HepG2 (cell line): ENCODE measurements around the gene GDE1. TPM values are rescaled to one million over a fixed set of nuclear protein-coding genes. Genes with fewer than 3 reads are reported as not detected.
A peak's percentile ranks its signal among the peaks of the same experiment; 100 is the strongest.

Experiments
- BRD4 ChIP-seq: sonication (generic); formaldehyde crosslinking; IDR thresholded peaks from 2 replicates; pipeline ENCODE4 v1.4.0; 2020; ENCODE audit warnings: missing genetic modification reagents
- CHD2 ChIP-seq: IDR thresholded peaks from 2 replicates; pipeline ENCODE4 v1.6.1; 2011; ENCODE audit warnings: low read depth, low read length, improper control_type of control experiment
- LCORL ChIP-seq, 2 experiments: fragments of 450-650 bp in 1 of 2; sonication (generic) in 1 of 2; formaldehyde crosslinking in 1 of 2; IDR thresholded peaks; 2 replicates each; pipeline versions ENCODE4 v1.5.0 to v1.6.1; 2017 to 2020; ENCODE audit warnings: antibody characterized with exemption in 1 of 2, missing genetic modification reagents in 1 of 2
- MIXL1 ChIP-seq: IDR thresholded peaks from 2 replicates; pipeline ENCODE4 v1.6.1; 2016
- POGZ ChIP-seq: sonication (generic); formaldehyde crosslinking; IDR thresholded peaks from 2 replicates; pipeline ENCODE4 v1.4.0; 2020; ENCODE audit warnings: mild to moderate bottlenecking, missing genetic modification reagents
- SIX1 ChIP-seq: sonication (generic); formaldehyde crosslinking; IDR thresholded peaks from 2 replicates; pipeline ENCODE4 v1.4.0; 2020; ENCODE audit warnings: missing genetic modification reagents, borderline replicate concordance
- ZNF138 ChIP-seq: sonication (generic); formaldehyde crosslinking; IDR thresholded peaks from 2 replicates; pipeline ENCODE4 v1.5.0; 2020; ENCODE audit warnings: mild to moderate bottlenecking, low read depth, missing genetic modification reagents
- ZNF770 ChIP-seq: sonication (generic); formaldehyde crosslinking; IDR thresholded peaks from 2 replicates; pipeline ENCODE4 v1.5.0; 2020; ENCODE audit warnings: mild to moderate bottlenecking, missing genetic modification reagents
- ZSCAN29 ChIP-seq: sonication (generic); formaldehyde crosslinking; conservative IDR thresholded peaks from 2 replicates; pipeline ENCODE4 v1.4.0; 2020; ENCODE audit warnings: mild to moderate bottlenecking, missing genetic modification reagents
- polyA plus RNA-seq, 8 experiments: library from polyadenylated mRNA; depleted of rRNA in 3 of 8; stranded (reverse) in 7 of 8; unstranded in 1 of 8; fragments of >200 nt; fragmentation: Illumina TruSeq in 4 of 8; extraction: Trizol in 4 of 8; gene quantifications; 2 replicates each; pipeline versions ENCODE4 v1.2.1 to v1.2.3, GENCODE V29; 2011 to 2016; ENCODE audit warnings: low read depth in 4 of 8, missing spikeins in 1 of 8, mixed read lengths in 1 of 8; ENCODE audit not compliant: insufficient read depth in 1 of 8
- total RNA-seq, 5 experiments: library from RNA; depleted of rRNA; stranded (reverse); fragments of >200 nt; fragmentation: Illumina TruSeq; extraction: Trizol; gene quantifications; 2 replicates each; pipeline ENCODE4 v1.2.3, GENCODE V29; 2016; ENCODE audit warnings: low read depth in 1 of 5
- TF ChIP-seq, protein P1 (sequence below): sonication (generic); formaldehyde crosslinking; IDR thresholded peaks from 2 replicates; pipeline ENCODE4 v1.4.0; 2020; ENCODE audit warnings: missing genetic modification reagents, mild to moderate bottlenecking, borderline replicate concordance
- TF ChIP-seq, protein P2 (sequence below): sonication (generic); formaldehyde crosslinking; IDR thresholded peaks from 2 replicates; pipeline ENCODE4 v1.8.0; 2022; ENCODE audit warnings: missing genetic modification reagents, low read depth, mild to moderate bottlenecking, borderline replicate concordance
- TF ChIP-seq, protein P3 (sequence below): sonication (generic); formaldehyde crosslinking; IDR thresholded peaks from 2 replicates; pipeline ENCODE4 v1.4.0; 2020; ENCODE audit warnings: missing genetic modification reagents
- TF ChIP-seq, protein P4 (sequence below): sonication (generic); formaldehyde crosslinking; IDR thresholded peaks from 2 replicates; pipeline ENCODE4 v1.5.0; 2020; ENCODE audit warnings: mild to moderate bottlenecking, missing genetic modification reagents

Gene GDE1
- total and polyA plus RNA-seq, 2 of the 13 experiments (the other 11 are each of a cell fraction or from before 2014, with no cell fraction given): 35.9 to 59.0 TPM

GRCh38 chr16:19522760-19523159, 862 bp upstream of the GDE1 start (continued):
- TF ChIP-seq, protein P1, sequence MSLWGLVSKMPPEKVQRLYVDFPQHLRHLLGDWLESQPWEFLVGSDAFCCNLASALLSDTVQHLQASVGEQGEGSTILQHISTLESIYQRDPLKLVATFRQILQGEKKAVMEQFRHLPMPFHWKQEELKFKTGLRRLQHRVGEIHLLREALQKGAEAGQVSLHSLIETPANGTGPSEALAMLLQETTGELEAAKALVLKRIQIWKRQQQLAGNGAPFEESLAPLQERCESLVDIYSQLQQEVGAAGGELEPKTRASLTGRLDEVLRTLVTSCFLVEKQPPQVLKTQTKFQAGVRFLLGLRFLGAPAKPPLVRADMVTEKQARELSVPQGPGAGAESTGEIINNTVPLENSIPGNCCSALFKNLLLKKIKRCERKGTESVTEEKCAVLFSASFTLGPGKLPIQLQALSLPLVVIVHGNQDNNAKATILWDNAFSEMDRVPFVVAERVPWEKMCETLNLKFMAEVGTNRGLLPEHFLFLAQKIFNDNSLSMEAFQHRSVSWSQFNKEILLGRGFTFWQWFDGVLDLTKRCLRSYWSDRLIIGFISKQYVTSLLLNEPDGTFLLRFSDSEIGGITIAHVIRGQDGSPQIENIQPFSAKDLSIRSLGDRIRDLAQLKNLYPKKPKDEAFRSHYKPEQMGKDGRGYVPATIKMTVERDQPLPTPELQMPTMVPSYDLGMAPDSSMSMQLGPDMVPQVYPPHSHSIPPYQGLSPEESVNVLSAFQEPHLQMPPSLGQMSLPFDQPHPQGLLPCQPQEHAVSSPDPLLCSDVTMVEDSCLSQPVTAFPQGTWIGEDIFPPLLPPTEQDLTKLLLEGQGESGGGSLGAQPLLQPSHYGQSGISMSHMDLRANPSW (CRISPR knock-in tag): no peak
- no peak for TF ChIP-seq BRD4
- no peak for TF ChIP-seq CHD2
- TF ChIP-seq, protein P2, sequence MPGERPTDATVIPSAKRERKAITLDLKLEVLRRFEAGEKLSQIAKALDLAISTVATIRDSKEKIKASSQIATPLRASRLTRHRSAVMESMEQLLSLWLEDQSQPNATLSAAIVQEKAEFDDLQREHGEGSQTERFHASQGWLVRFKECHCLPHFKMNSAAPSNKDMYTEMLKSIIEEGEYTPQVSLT (CRISPR knock-in tag): no peak
- 0 out of 2 replicates have a peak, but pooled peaks have one; percentile 3 for TF ChIP-seq POGZ
- TF ChIP-seq ZNF770 (CRISPR knock-in tag): 0 out of 2 replicates have a peak, but pooled peaks have one; percentile 30
- TF ChIP-seq MIXL1: no peak
- TF ChIP-seq SIX1 (CRISPR knock-in tag): no peak
- TF ChIP-seq, protein P3, sequence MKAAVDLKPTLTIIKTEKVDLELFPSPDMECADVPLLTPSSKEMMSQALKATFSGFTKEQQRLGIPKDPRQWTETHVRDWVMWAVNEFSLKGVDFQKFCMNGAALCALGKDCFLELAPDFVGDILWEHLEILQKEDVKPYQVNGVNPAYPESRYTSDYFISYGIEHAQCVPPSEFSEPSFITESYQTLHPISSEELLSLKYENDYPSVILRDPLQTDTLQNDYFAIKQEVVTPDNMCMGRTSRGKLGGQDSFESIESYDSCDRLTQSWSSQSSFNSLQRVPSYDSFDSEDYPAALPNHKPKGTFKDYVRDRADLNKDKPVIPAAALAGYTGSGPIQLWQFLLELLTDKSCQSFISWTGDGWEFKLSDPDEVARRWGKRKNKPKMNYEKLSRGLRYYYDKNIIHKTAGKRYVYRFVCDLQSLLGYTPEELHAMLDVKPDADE (CRISPR knock-in tag): no peak
- TF ChIP-seq, protein P4, sequence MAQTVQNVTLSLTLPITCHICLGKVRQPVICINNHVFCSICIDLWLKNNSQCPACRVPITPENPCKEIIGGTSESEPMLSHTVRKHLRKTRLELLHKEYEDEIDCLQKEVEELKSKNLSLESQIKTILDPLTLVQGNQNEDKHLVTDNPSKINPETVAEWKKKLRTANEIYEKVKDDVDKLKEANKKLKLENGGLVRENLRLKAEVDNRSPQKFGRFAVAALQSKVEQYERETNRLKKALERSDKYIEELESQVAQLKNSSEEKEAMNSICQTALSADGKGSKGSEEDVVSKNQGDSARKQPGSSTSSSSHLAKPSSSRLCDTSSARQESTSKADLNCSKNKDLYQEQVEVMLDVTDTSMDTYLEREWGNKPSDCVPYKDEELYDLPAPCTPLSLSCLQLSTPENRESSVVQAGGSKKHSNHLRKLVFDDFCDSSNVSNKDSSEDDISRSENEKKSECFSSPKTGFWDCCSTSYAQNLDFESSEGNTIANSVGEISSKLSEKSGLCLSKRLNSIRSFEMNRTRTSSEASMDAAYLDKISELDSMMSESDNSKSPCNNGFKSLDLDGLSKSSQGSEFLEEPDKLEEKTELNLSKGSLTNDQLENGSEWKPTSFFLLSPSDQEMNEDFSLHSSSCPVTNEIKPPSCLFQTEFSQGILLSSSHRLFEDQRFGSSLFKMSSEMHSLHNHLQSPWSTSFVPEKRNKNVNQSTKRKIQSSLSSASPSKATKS (CRISPR knock-in tag): 0 out of 2 replicates have a peak, but pooled peaks have one; percentile 29
- TF ChIP-seq LCORL (IDR thresholded peaks at IDR 0.05): no peak
- no peak for TF ChIP-seq LCORL (CRISPR knock-in tag; IDR thresholded peaks at IDR 0.05)
- no peak for TF ChIP-seq ZNF138 (CRISPR knock-in tag)
- TF ChIP-seq ZSCAN29: no peak
